DMS153 treated with DMSO at 0.1 percent for 48 hours (cell line): Measurements from ENCODE around the gene UBE2L3.
"Not testable (repeated sequence)": the region's sequence is repeated elsewhere in the genome, so short reads cannot be mapped to it uniquely, and the experiment has no call there.

ENCODE experiments used
- DNase-seq: peaks from one replicate; lab custom pipeline; 2025; ENCODE audit not compliant: unreplicated experiment; lab: John Stamatoyannopoulos, UW

The UBE2L3 gene

DNA sequence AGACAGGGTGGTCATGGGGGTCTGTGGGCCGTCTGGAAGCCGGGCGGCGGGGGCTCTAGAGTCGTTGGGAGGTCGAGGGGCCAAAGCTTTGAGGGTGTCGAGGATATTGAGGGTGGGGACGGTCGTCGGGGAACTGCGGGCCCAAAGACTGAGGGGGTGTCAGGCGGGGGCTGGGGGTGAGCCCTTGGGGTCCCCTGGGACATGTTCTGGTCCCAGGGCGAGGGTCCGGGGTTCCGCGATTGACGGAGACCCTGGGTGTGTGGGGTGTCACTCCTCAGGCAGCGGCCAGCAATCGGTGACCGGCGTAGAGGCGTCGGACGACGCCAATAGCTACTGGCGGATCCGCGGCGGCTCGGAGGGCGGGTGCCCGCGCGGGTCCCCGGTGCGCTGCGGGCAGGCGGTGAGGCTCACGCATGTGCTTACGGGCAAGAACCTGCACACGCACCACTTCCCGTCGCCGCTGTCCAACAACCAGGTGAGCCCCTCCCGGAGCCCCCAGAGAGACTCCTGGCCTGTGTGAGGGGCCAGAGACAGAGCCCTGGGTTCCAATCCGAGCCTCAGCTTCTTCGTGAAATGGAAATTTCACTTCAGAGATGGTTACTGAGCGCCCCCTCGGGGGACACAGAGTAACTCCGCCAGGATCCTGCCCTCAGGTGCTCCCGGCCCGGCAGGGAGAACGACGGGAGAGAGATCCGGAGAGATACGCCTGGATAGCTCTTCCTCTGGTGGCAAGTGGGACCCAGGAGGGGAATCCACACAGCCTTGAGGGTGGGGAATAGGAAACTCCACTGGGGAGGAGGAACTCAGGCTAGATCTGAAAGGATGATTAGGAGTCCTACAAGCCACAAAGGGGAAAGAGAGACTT is 75.3 kb downstream of the UBE2L3 start:
- DNase-seq: peak; percentile 61

- no peak for DNase-seq
These were observed 76.2 kb downstream of the UBE2L3 start for GRCh38 chr22:21643533-21644357.

DNA sequence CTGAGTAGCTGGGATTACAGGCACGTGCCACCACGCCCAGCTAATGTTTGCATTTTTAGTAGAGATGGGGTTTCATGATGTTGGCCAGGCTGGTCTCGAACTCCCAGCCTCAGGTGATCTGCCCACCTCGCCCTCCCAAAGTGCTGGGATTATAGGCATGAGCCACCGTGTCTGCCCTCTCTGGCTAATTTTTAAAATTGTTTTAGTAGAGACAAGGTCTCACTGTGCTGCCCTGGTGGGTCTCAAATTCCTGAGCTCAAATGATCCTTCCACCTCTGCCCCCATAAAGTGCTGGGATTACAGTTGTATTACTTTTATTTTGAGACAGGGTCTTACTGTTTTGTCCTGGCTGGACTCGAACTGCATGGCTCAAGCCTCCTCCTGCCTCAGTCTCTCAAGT is 78.0 kb downstream of the UBE2L3 start:
- DNase-seq: not testable (repeated sequence)

DNA sequence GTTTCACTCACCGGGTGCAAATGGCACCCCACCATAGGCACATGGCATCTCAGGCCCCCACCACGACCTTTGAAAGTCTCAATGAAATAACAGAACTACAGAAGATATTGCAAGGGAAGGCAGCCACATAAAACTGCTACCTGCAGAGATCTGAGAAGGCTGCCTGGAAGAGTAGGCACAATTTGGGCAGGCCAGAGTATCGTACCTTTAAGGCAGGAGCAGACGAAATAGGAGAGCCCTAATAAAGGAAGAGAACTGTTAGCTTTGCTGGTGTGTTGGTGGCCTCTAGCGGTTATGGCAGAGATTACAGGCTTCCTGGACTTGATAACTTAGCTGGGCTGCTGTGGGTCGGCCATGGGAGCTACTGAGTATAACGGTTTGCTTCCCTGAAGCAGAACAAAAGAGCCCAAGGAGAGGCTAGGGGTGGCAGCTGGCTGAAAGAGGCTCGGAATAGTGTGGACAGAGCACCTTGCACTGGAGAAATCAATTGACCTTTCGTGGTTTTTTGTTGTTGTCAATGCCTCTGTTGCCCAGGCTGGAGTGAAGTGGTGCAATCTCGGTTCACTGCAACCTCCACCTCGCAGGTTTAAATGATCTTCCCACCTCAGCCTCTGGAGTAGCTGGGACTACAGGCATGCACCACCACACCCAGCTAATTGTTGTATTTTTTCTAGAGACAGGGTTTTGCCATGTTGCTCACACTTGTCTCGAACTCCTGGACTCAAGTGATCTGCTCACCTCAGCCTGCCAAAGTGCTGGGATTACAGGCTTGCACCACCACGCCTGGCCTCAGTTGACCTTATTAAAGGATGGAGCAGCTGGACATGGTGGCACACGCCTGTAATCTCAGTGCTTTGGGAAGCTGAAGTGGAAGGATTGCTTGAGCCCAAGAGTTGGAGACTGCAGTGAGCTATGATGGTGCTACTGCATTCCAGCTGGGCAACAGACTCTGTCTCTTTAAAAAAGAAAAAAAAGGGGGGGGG is 79.4 kb downstream of the UBE2L3 start:
- peak; percentile 69 for DNase-seq

DNA sequence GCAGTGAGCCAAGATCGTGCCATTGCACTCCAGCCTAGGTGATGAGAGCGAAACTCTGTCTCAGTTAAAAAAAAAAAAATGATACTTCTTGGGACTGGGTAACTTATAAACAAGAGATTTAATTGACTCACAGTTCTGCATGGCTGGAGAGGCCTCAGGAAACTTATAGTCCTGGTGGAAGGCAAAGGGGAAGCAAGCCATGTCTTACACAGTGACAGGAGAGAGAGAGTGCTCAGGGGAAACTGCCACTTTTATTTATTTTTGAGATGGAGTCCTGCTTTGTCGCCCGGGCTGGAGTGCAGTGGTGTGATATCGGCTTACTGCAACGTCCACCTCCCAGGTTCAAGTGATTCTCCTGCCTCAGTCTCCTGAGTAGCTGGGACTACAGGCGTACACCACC is 82.8 kb downstream of the UBE2L3 start:
- DNase-seq: no peak

GRCh38 chr22:21650823-21651520 is 83.5 kb downstream of the UBE2L3 start:
- peak; percentile 28 for DNase-seq

GRCh38 chr22:21651521-21652009 is 84.1 kb downstream of the UBE2L3 start:
- DNase-seq: no peak

GRCh38 chr22:21652010-21652546 is 84.6 kb downstream of the UBE2L3 start:
- peak; percentile 82 for DNase-seq

DNA sequence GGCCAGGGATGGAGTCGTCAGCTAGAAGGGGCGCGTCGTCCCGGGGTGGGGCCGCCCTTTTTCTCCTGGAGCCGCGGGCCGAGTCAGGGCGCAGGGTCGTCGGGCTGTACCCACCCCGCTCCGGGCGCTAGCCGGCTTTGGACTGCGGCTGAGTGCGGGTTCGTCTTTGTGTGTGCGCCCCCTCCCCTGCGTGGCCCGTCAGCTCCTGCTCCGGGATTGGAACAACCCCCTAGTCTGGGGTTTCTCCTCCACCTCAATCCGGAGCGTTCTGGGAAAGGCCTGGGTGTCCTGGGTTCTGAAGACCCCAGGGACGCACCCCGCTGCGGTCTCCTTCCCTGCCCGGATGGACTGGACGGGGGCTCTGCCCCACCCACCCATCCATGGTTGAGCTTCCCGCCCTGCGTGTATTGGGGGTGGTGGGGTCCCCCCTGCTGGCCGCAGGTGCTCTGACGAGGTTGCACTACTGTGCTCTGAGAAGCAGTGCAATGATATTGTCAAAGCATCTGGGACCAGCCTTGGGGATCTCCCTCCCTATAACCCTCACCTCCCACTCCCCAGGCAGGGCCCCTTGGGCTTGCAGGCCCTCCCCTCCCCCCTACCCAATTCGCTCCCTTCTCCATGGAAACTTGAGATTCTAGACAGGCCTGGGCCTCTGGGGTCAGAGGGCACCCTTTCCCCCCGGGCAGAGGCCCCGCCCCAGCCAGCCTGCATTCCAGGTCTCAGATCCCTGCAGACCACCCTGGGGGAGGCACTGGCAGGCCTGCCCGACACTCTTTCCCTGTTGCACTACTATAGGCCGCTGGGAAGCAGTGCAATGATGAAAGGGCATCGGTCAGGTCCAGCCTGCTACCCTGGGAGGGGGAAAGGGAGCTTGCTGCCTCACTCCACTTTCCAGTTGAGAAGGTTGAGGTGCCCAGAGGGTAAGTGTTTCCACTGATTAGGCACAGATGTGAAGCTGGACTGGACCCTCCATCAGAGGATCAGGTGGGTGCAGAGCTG is 85.3 kb downstream of the UBE2L3 start:
- no peak for DNase-seq

DNA sequence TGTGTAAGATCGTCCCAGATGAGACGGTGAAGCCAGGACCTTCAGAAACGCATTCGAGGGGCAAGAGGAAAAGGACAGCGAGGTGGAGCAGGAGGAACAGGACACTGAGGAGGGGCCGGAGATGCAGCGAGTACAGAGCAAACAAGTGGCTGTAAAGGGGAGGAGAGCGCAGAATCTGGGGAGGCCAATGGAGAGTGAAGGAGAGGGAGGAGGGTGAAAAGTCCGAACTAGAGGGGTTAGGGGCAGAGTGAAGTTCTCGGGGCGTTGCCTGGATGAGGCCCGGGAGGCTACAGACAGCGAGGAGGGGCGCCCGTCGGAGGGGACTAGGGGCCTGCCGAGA is 89.5 kb downstream of the UBE2L3 start:
- no peak for DNase-seq

DNA sequence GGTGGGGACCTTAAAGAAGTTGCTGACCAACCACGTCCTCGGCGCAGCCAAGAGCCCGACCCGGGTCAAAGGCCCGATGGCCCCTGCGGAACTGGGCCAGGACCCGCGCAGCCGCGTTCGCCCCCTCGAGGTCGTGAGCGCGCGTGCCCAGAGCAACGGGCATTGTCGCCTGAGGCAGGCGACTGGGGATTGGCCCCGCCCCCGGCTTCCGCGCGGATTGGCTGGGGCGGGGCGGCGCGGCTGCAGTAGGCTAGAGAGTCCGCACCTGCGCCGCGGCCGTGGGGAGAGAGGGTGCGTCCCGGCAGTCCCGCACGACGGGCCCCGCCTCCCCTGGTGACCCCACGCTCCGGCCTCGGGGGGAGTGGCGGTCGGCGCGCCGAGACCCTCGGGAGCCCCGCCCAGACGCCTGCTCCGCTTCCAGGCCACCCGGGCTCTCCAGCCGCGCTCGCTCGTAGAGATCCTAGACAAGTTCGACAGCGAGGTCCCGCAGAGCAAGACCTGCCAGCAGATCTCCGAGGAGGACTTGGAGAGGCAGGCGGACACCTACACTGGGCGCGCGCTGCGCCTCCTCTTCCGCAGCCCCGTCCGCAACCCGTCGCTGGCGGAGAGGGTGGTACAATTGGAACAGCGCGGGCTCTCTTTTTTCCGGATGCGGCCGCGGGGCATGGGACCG is 90.0 kb downstream of the UBE2L3 start:
- peak; percentile 86 for DNase-seq

DNA sequence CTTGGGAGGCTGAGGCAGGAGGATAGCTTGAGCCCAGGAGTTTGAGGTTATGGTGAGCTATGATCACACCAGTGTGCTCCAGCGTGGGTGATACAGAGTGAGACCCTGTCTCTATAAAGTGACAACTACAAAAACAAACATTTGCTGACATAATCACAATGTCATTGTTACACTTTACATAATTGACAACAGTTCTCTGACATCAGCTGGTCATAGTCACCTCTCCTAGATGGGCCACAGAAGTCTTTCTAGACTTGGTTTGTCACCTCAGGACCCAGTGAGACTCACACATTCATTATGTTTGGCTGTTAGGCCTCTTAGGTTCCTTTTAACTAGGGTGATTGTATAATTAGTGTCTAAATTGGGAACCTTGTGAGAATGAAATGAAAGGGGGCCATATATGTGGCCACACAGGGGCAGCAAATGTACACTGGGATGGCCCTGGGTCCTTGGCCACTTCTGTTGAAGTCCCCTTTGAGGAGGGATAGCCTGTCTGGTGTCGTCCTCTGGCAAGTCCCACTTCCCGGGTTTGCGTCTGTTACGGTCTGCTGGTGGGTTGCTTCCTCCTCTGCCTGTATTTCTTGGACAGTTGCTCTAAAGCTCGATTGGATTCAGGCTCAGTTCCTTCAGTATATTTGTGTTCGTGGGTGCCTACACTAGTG is 92.5 kb downstream of the UBE2L3 start:
- DNase-seq: no peak

- no peak for DNase-seq
These were observed 93.4 kb downstream of the UBE2L3 start for GRCh38 chr22:21660904-21661303.

DNA sequence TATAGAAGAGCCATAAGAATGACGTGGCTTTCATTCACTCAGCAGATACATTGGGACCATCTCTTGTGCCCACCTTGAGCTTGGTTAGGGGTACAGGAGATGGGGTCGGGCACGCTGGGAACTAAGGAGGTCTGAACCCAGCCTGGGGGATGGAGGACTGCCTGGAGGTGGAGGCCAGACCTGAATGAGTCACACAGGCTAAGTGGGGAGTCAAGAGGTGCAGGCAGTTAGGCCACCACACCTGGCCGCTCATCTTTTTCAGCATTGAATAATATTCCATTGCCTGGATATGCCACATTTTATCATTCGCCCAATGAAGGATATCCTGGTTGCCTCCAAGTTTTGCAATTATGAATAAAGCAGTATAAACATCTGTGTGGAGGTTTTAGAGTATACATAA is 94.5 kb downstream of the UBE2L3 start:
- DNase-seq: no peak

- DNase-seq: no peak
These were observed 96.2 kb downstream of the UBE2L3 start for GRCh38 chr22:21663738-21664137.

DNA sequence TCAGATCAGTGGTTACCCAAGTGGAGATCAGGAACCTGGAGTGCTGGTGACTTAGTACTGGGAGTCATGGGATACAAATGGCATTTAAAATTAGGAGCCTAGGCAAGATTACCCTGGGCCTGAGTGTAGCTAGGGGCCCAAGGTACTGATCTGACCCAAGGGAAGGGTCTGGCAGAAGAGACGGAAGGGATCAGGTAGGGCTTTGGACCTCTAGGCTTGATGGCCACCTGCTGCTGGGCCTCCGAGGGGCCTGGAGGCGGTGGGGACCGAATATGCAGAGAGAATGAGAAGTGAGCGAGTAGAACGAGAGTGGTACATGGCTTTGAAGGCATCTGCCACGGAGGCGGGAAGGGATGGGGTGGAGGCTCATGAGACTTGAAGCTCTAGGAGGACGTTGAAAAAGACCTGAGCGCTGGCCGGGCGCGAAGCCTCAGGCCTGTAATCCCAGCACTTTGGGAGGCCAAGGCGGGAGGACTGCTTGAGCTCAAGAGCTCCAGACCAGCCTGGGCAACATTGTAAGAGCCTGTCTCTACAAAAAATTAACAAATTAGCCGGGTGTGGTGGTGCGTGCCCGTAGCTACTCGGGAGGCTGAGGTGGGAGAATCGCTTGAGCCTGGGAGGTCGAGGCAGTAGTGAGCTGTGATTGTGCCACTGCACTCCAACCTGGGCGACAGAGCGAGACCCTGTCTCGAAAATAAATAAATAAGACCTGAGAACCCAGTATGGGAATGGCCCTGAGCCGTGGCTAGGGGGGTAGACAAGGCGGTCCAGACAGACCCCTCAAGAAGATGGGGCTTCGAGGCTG is 97.7 kb downstream of the UBE2L3 start:
- DNase-seq: no peak

- DNase-seq: no peak
These were observed 99.3 kb downstream of the UBE2L3 start for GRCh38 chr22:21666786-21667185.
